ENCODE measurements around the gene DOK4.

GRCh38 chr16:57470711-57471110 lies 15.6 kb downstream of the DOK4 start:
- TF ChIP-seq, protein P1, sequence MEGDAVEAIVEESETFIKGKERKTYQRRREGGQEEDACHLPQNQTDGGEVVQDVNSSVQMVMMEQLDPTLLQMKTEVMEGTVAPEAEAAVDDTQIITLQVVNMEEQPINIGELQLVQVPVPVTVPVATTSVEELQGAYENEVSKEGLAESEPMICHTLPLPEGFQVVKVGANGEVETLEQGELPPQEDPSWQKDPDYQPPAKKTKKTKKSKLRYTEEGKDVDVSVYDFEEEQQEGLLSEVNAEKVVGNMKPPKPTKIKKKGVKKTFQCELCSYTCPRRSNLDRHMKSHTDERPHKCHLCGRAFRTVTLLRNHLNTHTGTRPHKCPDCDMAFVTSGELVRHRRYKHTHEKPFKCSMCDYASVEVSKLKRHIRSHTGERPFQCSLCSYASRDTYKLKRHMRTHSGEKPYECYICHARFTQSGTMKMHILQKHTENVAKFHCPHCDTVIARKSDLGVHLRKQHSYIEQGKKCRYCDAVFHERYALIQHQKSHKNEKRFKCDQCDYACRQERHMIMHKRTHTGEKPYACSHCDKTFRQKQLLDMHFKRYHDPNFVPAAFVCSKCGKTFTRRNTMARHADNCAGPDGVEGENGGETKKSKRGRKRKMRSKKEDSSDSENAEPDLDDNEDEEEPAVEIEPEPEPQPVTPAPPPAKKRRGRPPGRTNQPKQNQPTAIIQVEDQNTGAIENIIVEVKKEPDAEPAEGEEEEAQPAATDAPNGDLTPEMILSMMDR (IDR thresholded peaks at IDR 0.05) = no peak
- no peak for TF ChIP-seq POLR2A (IDR thresholded peaks at IDR 0.05)
- TF ChIP-seq EP300 (IDR thresholded peaks at IDR 0.05) = no peak

Data from tibial nerve (tissue), 4 donors.